SU-DHL-6 (cell line): ENCODE data around the gene ROS1.

ENCODE experiments used
- EZH2phosphoT487 ChIP-seq: fragments of 200-600 bp; sonication (generic), shearing (Covaris generic); conservative IDR thresholded peaks from 2 replicates; pipeline ENCODE4 v1.6.1; 2018; ENCODE audit warnings: mild to moderate bottlenecking, antibody characterized with exemption, low read length, moderate library complexity, mixed read lengths
- TF ChIP-seq, protein P1 (sequence below): fragments of 200-600 bp; sonication (generic); IDR thresholded peaks from one replicate; pipeline ENCODE4 v1.5.1; 2017; ENCODE audit warnings: antibody characterized with exemption, mild to moderate bottlenecking, low read length, moderate library complexity; ENCODE audit not compliant: insufficient read depth, poor library complexity, severe bottlenecking

DNA sequence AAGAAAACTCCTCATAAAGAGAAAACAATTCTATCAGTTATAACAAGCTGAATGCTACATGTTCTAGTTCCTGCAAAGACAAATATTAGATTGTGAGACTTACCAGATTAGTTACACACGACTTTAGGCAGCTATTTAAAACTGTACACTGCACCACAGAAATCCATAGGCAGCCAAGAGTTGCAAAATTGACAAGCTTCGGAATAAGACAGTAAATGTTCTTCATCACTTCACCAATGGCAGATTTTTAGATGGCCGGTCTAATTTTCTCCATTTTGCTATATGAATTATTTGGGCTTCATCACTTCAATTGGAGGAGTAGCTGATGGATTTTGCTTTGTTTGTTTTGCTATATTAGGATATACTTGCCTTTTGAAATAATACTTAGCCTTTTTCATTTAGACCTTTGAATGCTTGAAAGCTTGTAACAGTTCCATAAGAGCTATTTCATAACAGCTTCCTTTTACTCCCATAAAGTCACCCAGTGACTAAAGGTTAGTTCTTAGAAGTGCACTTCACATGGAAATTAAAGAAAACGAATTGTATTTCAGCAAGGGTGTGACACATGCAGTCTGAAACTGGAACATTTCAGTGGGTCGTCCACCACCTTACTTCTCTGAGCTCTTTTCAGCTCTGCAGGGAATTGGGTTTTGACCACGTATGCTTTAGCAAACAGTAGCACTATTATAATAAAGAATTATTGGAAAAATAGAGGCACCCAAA lies at the start of gene ROS1:
- TF ChIP-seq, protein P1, sequence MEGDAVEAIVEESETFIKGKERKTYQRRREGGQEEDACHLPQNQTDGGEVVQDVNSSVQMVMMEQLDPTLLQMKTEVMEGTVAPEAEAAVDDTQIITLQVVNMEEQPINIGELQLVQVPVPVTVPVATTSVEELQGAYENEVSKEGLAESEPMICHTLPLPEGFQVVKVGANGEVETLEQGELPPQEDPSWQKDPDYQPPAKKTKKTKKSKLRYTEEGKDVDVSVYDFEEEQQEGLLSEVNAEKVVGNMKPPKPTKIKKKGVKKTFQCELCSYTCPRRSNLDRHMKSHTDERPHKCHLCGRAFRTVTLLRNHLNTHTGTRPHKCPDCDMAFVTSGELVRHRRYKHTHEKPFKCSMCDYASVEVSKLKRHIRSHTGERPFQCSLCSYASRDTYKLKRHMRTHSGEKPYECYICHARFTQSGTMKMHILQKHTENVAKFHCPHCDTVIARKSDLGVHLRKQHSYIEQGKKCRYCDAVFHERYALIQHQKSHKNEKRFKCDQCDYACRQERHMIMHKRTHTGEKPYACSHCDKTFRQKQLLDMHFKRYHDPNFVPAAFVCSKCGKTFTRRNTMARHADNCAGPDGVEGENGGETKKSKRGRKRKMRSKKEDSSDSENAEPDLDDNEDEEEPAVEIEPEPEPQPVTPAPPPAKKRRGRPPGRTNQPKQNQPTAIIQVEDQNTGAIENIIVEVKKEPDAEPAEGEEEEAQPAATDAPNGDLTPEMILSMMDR: no peak
- TF ChIP-seq EZH2phosphoT487: no peak
